Erythroblast (primary cell): ENCODE measurements around the gene RNF224.

Source experiments
- GATA1 ChIP-seq: IDR thresholded peaks from 2 replicates; pipeline ENCODE4 v1.6.1; 2011; ENCODE audit warnings: low read depth, mild to moderate bottlenecking, control low read depth, low read length, moderate library complexity
- POLR2A ChIP-seq: IDR thresholded peaks from 2 replicates; pipeline ENCODE4 v1.6.1; 2011; ENCODE audit warnings: mild to moderate bottlenecking, low read length

DNA sequence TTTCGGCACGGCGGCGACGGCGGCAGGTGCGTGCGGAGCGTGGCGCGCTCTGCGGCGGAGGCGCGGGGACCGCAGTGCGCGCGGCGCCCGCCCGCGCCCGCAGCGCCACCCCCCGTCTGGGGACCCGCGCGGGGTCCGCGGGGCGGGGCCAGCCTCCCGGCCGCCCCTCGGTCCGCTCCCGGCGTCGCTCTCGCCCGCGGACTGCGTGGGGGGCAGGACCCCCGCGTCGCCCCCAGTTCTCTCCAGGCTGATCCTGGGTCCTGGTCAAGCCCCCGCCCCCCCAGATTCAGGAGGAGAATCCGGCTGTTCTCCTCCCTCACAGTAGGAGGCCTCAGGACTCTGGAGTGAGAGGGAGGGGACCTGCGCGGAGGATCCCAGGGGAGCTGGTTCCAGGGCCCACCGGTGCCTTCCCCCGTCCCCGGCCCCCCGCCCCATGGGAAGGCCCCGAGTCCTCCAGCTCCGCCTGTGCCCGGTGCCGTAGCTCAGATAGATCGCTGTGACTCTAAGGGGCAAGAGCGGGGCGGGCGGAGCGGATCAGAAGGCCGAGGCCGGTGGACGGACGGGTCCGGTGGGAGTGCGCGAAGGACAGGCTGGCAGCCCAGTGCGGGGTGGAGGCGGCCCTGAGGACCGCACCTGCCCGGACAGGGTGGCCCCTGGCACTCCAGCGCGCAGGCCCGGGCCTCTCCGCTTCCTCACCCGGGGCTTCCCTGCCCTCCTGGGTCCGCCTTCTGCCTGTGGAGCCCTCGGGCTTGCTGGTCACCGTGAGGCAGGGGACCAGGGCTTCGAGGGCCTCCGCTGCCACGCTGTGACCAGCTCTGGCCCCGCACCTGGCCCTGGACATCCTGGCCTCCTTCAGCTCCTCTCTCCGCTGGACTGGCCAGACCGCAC, 4.9 kb upstream of the RNF224 start, which contains the start of gene RNF208:
- no peak for TF ChIP-seq GATA1
- no peak for TF ChIP-seq POLR2A
